AG04450 (cell line): Measurements from ENCODE around the gene TKTL1. TPM values are rescaled to one million over a fixed set of nuclear protein-coding genes. Genes with fewer than 3 reads are reported as not detected.

Experiments used
- CTCF ChIA-PET: fragments of 300-600, 350-600 bp; formaldehyde crosslinking; extraction: SDS; loops from one replicate; lab custom pipeline; 2022; ENCODE audit warnings: antibody characterized with exemption, inconsistent platforms; lab: Charles Lee
- POLR2A ChIA-PET: fragments of 350-600 bp; formaldehyde crosslinking; extraction: SDS; loops from one replicate; lab custom pipeline; 2021; ENCODE audit warnings: antibody characterized with exemption, inconsistent platforms; lab: Yijun Ruan, JAX
- DNase-seq: peaks from one replicate; pipeline ENCODE4 v3.0.0-alpha.2; 2011; ENCODE audit warnings: low read depth, low spot score
- H3K27ac ChIP-seq: one replicate; pipeline ENCODE4 v1.5.1; 2012; ENCODE audit warnings: low read depth, low read length, control low read depth
- H3K27me3 ChIP-seq: one replicate; pipeline ENCODE4 v1.6.0; 2012; ENCODE audit warnings: low read length; ENCODE audit not compliant: control insufficient read depth, insufficient read depth
- H3K4me3 ChIP-seq: 2 replicates; pipeline ENCODE4 v1.5.1; 2011; ENCODE audit warnings: mild to moderate bottlenecking, low read depth, low read length, control low read depth
- H3K9me3 ChIP-seq: 2 replicates; pipeline ENCODE4 v1.5.1; 2012; ENCODE audit warnings: low read length; ENCODE audit not compliant: control insufficient read depth, insufficient read depth
- CTCF ChIP-seq: IDR thresholded peaks from 2 replicates; pipeline ENCODE4 v1.5.1; 2011; ENCODE audit warnings: low read depth, low read length, control low read depth, inconsistent platforms
- polyA plus RNA-seq: library from polyadenylated mRNA; depleted of rRNA; stranded (reverse); fragments of >200 nt; gene quantifications from 2 replicates; pipeline ENCODE4 v1.2.3, GENCODE V29; 2011

TKTL1 gene
- polyA plus RNA-seq, 1 experiment: not detected

- CTCF ChIA-PET: no interaction called here
- H3K4me3 ChIP-seq: no peak overlapping the region
- no peaks in the 10 kb centered on the region for H3K27me3 ChIP-seq
- POLR2A ChIA-PET: no interaction called here
- no peak for TF ChIP-seq CTCF
- H3K27ac ChIP-seq: no peak overlapping the region
- no peak for DNase-seq
- H3K9me3 ChIP-seq: no peaks in the 10 kb centered on the region
Observed at GRCh38 chrX:154363706-154364439, 68.3 kb downstream of the TKTL1 start.

- no peak for TF ChIP-seq CTCF
- no peaks in the 10 kb centered on the region for H3K9me3 ChIP-seq
- H3K27me3 ChIP-seq: no peaks in the 10 kb centered on the region
- ChIA-PET POLR2A (interaction anchor here (1.1 kb wide), 2 partner anchors 9 to 17 kb away, joined by 3 to 4 read pairs; no protein-coding TSS in a partner anchor), CTCF (no interaction called here)
- H3K4me3 ChIP-seq: no peak overlapping the region
- DNase-seq: no peak
- H3K27ac ChIP-seq: no peak overlapping the region
Observed at GRCh38 chrX:154365052-154365600, 69.5 kb downstream of the TKTL1 start.

GRCh38 chrX:154365997-154366665 lies 70.5 kb downstream of the TKTL1 start:
- no peaks in the 10 kb centered on the region for H3K27me3 ChIP-seq
- TF ChIP-seq CTCF: no peak
- no peak for DNase-seq
- no peaks in the 10 kb centered on the region for H3K9me3 ChIP-seq
- ChIA-PET POLR2A (interaction anchor here (0.6 to 1.6 kb wide), 4 partner anchors 10 to 119 kb away, joined by 3 to 4 read pairs (median 3); no protein-coding TSS in a partner anchor), CTCF (no interaction called here)
- no peak overlapping the region for H3K4me3 ChIP-seq
- H3K27ac ChIP-seq: peak overlapping the region; percentile 39

GRCh38 chrX:154366666-154367055 lies 71.1 kb downstream of the TKTL1 start:
- Histone ChIP-seq H3K9me3 (no peaks in the 10 kb centered on the region), H3K27me3 (no peaks in the 10 kb centered on the region), H3K4me3 (peak overlapping the region; percentile 92), H3K27ac (peak overlapping the region; percentile 39)
- no peak for TF ChIP-seq CTCF
- CTCF ChIA-PET: no interaction called here
- no peak for DNase-seq
- POLR2A ChIA-PET: interaction anchor here (1.6 kb wide), 1 partner anchor 31 kb away, joined by 3 read pairs; no protein-coding TSS in a partner anchor
